ENCODE measurements around the gene EIF2A.
"Not testable (repeated sequence)": the region's sequence is repeated elsewhere in the genome, so short reads cannot be mapped to it uniquely, and the experiment has no call there.

The EIF2A gene

GRCh38 chr3:150546226-150547044 lies at the start of gene EIF2A, which contains the start of gene SERP1:
EIF2A (plus strand) TSS chr3:150546787; CDS start chr3:150546803, 16 bp downstream.
SERP1 (minus strand) TSS chr3:150546496; CDS start chr3:150546135, 361 bp downstream.
- DNase-seq: peak; percentile 66

- DNase-seq: no peak
Observed at GRCh38 chr3:150497956-150498355, 48.6 kb upstream of the EIF2A start.

GRCh38 chr3:150500960-150501359 lies 45.6 kb upstream of the EIF2A start:
- not testable (repeated sequence) for DNase-seq

DNA sequence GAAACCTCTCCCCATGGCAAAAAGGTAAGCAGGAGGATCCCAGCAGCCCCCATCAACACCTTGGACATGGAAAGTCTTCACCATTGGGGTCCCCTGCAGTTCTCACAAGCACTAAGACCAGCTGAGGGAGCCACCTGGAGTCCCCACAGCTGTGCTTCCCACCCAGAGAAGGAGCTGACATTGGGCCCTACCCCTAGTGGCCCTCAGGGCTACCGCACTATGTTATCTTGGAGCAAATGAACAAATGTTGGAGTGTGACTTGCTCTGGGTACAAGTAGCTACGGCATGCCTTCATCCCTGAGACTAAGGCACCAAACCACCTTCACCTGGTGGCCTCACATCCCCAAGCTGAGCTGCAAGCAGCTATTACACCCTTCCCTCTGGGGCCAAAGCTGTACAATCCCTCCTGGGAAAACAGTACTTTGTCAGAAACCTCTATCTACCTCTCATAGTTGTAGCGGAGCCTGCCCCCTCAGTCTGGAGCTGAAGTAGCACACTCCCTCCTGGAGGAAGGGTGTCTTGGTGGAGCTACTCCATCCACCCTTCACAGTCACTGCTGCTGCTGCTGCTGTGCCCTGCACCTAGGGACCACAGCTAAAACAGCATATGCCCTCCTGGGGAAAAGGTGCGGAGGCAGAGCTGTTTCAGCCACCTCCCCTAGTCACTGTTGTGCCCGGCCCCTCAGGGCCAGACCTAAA lies 43.0 kb upstream of the EIF2A start:
- no peak for DNase-seq

- DNase-seq: no peak
Observed at GRCh38 chr3:150504483-150504882, 42.1 kb upstream of the EIF2A start.

DNA sequence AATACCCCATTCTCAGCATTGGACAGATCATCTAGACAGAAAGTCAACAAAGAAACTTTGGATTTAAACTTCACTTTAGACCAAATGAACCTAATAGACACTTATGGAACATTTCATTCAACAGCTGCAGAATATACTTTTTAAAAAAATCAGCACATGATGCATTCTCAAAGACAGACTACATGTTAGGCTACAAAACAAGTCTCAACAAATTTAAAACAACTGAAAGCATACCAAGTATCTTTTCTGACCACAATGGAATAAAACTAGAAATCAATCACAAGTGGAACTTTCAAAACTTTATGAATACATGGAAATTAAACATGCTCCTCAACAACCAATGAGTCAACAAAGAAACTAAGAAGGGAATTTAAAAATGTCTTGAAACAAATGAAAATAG lies 38.2 kb upstream of the EIF2A start:
- no peak for DNase-seq

GRCh38 chr3:150509780-150510179 lies 36.8 kb upstream of the EIF2A start:
- DNase-seq: no peak

GRCh38 chr3:150511122-150511821 lies 35.3 kb upstream of the EIF2A start:
- DNase-seq: no peak

DNA sequence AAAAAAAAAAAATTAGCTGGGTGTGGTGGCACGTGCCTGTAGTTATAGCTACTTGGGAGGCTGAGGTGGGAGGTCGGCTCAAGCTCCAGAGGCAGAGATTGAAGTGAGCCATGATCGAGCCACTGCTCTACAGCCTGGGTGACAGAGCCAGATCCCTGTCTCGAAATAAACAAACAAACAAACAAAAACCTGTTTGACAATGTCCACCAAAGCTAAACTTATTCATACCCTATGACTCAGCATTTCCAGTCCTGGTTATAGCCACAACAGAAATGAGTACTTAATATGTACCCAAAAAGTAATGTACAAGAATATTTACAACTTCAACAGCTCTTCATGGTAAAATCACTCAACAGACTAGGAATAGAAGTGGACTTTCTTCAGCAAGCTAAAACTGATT lies 31.4 kb upstream of the EIF2A start:
- no peak for DNase-seq

DNA sequence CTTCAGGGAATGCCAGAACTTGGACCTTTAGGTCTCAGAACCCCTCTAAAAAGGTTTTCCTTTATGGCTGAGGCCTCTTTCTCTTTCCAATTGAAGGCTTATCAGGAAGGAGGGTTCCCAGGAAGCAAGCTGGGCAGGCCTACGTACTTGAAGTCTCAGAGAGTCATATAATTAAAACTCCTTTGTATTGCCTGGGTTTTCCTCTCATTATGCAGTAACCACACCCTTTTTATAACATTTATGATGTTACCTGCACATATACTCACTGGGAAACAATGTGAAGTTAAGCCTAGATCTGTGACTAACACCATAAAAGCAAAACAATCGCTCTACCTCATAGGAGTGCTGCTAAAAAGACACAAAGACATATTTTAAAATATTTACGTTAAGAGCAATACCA lies 27.6 kb upstream of the EIF2A start:
- DNase-seq: no peak

DNA sequence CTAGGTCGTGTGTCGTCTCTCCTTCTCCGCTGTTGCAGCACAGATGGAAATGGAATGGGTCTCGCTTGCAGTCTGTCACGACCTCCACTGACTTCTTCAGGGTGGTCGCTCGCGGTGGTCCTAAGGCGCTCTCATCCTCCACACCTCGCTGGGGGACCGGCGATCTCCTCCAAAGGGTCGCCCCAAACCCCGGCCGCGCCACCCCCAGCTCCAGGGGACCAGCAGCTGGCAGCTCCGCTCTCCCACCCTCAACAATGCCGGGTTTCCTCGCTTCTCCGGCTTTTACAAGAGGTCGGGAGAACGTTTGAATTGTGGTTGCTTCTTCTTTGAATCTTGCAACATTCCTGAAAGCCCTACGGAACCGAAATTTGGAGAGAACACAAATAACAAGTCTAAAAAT lies 26.2 kb upstream of the EIF2A start:
- no peak for DNase-seq

- no peak for DNase-seq
Observed at GRCh38 chr3:150521463-150521862, 25.1 kb upstream of the EIF2A start.

GRCh38 chr3:150523538-150523937 lies 23.0 kb upstream of the EIF2A start:
- no peak for DNase-seq

- DNase-seq: no peak
Observed at GRCh38 chr3:150527464-150528255, 18.9 kb upstream of the EIF2A start.

DNA sequence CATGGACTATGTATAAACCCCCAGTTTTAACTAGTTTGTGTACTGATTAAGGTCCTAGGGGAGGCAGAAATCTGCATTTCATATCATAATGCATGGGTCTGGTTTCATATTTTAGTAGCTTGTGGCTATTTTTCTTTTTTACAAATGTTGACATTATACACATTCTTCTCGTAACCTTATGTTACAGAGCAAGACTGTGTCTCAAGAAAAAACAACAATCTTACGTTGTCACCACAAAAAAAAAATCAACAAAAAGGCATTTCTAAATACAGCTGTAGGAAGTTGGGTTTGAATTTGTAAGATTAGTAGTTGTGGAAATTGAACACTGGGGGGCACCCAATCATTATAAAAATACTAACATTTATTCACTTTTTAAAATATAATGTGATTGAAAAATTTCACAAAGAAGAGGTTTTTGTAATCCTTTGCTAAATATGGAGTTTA lies 18.2 kb upstream of the EIF2A start:
- DNase-seq: no peak

- DNase-seq: no peak
Observed at GRCh38 chr3:150531775-150532174, 14.8 kb upstream of the EIF2A start.

- DNase-seq: no peak
Observed at GRCh38 chr3:150535204-150535603, 11.4 kb upstream of the EIF2A start.

- no peak for DNase-seq
Observed at GRCh38 chr3:150538324-150539208, 8.0 kb upstream of the EIF2A start.

DNA sequence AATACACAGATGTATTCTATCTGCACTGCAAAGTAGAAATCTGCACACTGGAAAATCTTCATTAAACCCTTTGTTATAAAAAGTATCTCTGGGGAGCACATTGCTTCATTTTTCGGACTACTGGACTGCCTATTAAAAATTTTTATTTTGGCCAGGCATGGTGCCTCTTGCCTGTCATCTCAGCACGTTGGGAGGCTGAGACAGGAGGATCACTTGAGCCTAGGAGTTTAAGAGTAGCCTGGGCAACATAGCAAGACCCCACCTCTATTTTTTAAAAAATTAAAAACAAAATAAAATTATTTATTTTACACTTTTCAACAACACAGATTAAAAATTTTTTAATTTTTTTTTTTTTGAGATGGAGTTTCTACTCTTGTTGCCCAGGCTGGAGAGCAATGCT lies 6.3 kb upstream of the EIF2A start:
- no peak for DNase-seq

- no peak for DNase-seq
Observed at GRCh38 chr3:150540991-150541390, 5.6 kb upstream of the EIF2A start.

DNA sequence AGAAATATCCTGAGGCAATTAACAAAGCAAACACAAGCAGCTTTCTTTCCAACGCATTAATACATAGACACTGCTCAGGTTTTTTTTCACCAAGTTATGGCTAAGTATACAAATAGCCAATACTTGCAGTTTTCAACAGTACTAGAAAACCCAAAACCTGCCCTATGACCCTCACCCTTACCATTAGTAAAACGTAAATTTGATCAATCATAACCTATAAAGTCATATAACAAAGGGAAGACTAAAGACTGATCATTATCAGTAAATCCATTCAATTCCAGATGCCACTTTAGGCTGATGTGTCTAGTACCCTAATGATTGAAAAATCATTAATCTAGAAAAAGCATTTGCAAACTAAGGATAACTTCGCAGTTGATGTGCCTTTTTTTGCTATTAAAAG lies 3.5 kb upstream of the EIF2A start:
- DNase-seq: no peak

DNA sequence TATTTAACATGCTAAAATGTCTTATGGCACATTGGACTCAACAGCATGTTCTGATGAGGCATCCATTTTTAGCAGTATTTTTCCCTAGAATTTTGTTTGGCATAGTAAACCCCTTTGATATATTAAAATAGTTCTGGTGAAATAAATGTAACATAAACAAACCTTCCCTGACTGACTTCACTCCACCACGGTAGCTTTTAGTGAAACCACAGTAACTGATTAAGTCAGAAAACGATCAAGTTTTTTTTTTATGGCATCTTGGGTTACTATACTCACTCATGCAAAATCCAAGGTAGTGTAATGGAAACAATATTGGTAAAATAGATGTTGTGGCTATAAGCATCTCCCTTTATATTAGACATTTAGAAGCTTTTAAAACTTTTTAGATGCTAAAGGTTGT lies 3.1 kb upstream of the EIF2A start:
- DNase-seq: no peak

All from 8988T (cell line).